Neural progenitor cell (in vitro differentiated cells): ENCODE data around the gene SNX10. TPM values are rescaled to one million over a fixed set of nuclear protein-coding genes. Genes with fewer than 3 reads are reported as not detected.

ENCODE experiments used
- DNase-seq: peaks from one replicate; pipeline ENCODE4 v3.0.0-alpha.2; 2016; ENCODE audit warnings: low spot score
- H2AFZ ChIP-seq: fragments of 200-600 bp; sonication (generic); replicated peaks from 2 replicates; pipeline ENCODE4 v1.6.1; 2016; ENCODE audit warnings: antibody characterized with exemption
- H3F3A ChIP-seq: fragments of 200-600 bp; sonication (generic); 2 replicates; pipeline ENCODE4 v1.6.1; 2016; ENCODE audit warnings: antibody characterized with exemption, low read depth
- H3K27ac ChIP-seq: fragments of 200-600 bp; sonication (generic); 2 replicates; pipeline ENCODE4 v1.5.1; 2016; ENCODE audit warnings: mild to moderate bottlenecking
- H3K27me3 ChIP-seq: fragments of 200-600 bp; sonication (generic); 2 replicates; pipeline ENCODE4 v1.6.1; 2016; ENCODE audit warnings: mild to moderate bottlenecking, moderate library complexity
- H3K36me3 ChIP-seq: fragments of 200-600 bp; sonication (generic); 2 replicates; pipeline ENCODE4 v1.5.1; 2016
- H3K4me1 ChIP-seq: fragments of 200-600 bp; sonication (generic); 2 replicates; pipeline ENCODE4 v1.6.1; 2016; ENCODE audit warnings: mixed run types
- H3K4me2 ChIP-seq: fragments of 200-600 bp; sonication (generic); 2 replicates; pipeline ENCODE4 v1.6.1; 2016
- H3K4me3 ChIP-seq: fragments of 200-600 bp; sonication (generic); 2 replicates; pipeline ENCODE4 v1.5.1; 2016
- H3K79me2 ChIP-seq: fragments of 200-600 bp; sonication (generic); 2 replicates; pipeline ENCODE4 v1.6.1; 2016; ENCODE audit warnings: low read depth
- H3K9ac ChIP-seq: fragments of 200-600 bp; sonication (generic); 2 replicates; pipeline ENCODE4 v1.6.1; 2016
- H3K9me3 ChIP-seq: fragments of 200-600 bp; sonication (generic); 2 replicates; pipeline ENCODE4 v1.5.1; 2016; ENCODE audit warnings: low read depth
- H4K20me1 ChIP-seq: fragments of 200-600 bp; sonication (generic); 2 replicates; pipeline ENCODE4 v1.6.1; 2016; ENCODE audit warnings: low read depth
- H3K27ac Mint-ChIP-seq: 3 replicates; pipeline ENCODE4 v1.8.0; 2021; ENCODE audit warnings: mixed read lengths
- H3K27me3 Mint-ChIP-seq: 2 replicates; pipeline ENCODE4 v1.8.0; 2022; ENCODE audit warnings: low read depth, mild to moderate bottlenecking, inconsistent platforms, moderate library complexity, mixed read lengths; ENCODE audit not compliant: insufficient read depth
- H3K36me3 Mint-ChIP-seq: 3 replicates; pipeline ENCODE4 v1.8.0; 2021; ENCODE audit warnings: mixed read lengths
- H3K4me1 Mint-ChIP-seq: 3 replicates; pipeline ENCODE4 v1.8.0; 2021; ENCODE audit warnings: mixed read lengths
- H3K4me3 Mint-ChIP-seq: 3 replicates; pipeline ENCODE4 v1.8.0; 2021; ENCODE audit warnings: mild to moderate bottlenecking, moderate library complexity, mixed read lengths
- H3K9me3 Mint-ChIP-seq: 3 replicates; pipeline ENCODE4 v1.8.0; 2020; ENCODE audit warnings: mixed read lengths
- CTCF ChIP-seq: fragments of 200-600 bp; sonication (generic); IDR thresholded peaks from 2 replicates; pipeline ENCODE4 v1.5.1; 2017; ENCODE audit warnings: antibody characterized with exemption, mild to moderate bottlenecking
- EZH2 ChIP-seq: fragments of 200-600 bp; sonication (generic); IDR thresholded peaks from 2 replicates; pipeline ENCODE4 v1.6.1; 2017; ENCODE audit warnings: antibody characterized with exemption, mild to moderate bottlenecking, moderate library complexity
- EZH2phosphoT487 ChIP-seq: fragments of 200-600 bp; sonication (generic); IDR thresholded peaks from 2 replicates; pipeline ENCODE4 v1.6.1; 2017; ENCODE audit warnings: antibody characterized with exemption
- total RNA-seq: library from RNA; depleted of rRNA; stranded (reverse); fragments of >200 nt; gene quantifications from 2 replicates; pipeline ENCODE4 v1.2.3, GENCODE V29; 2015; ENCODE audit warnings: low replicate concordance

The SNX10 gene
- total RNA-seq, 1 donor from 2014 or later, result 29.6 TPM

GRCh38 chr7:26387731-26388130, 96.1 kb downstream of the SNX10 start:
- Histone ChIP-seq H3K9ac (no peak overlapping the region), H2AFZ (peak overlapping the region; percentile 43), H3K36me3 (no peaks in the 10 kb centered on the region), H3K27me3 (no peaks in the 10 kb centered on the region), H3K27ac (no peak overlapping the region), H3K79me2 (no peaks in the 10 kb centered on the region), H3K4me3 (no peak overlapping the region), H3K9me3 (no peaks in the 10 kb centered on the region), H3K4me2 (no peak overlapping the region), H4K20me1 (no peaks in the 10 kb centered on the region), H3K4me1 (peaks cover 4% of the 10 kb centered on the region), H3F3A (no peaks in the 10 kb centered on the region)
- TF ChIP-seq EZH2, result no peak
- TF ChIP-seq CTCF, result no peak
- no peak for TF ChIP-seq EZH2phosphoT487
- Mint-ChIP-seq H3K4me3 (no peak overlapping the region), H3K36me3 (no peaks in the 10 kb centered on the region), H3K4me1 (peaks cover 31% of the 10 kb centered on the region), H3K9me3 (no peaks in the 10 kb centered on the region), H3K27me3 (no peaks in the 10 kb centered on the region), H3K27ac (no peak overlapping the region)
- DNase-seq, result no peak

- no peaks in the 10 kb centered on the region for H3K79me2 ChIP-seq
- H3K4me3 ChIP-seq, result no peak overlapping the region
- H3K9me3 Mint-ChIP-seq, result no peaks in the 10 kb centered on the region
- H3K4me1 Mint-ChIP-seq, result peaks cover 27% of the 10 kb centered on the region
- no peak overlapping the region for H3K4me3 Mint-ChIP-seq
- peaks cover 3% of the 10 kb centered on the region for H3K4me1 ChIP-seq
- H3K4me2 ChIP-seq, result no peak overlapping the region
- no peaks in the 10 kb centered on the region for H3F3A ChIP-seq
- H3K27me3 Mint-ChIP-seq, result no peaks in the 10 kb centered on the region
- H3K36me3 Mint-ChIP-seq, result no peaks in the 10 kb centered on the region
- no peak for DNase-seq
- no peaks in the 10 kb centered on the region for H3K36me3 ChIP-seq
- no peak overlapping the region for H3K27ac ChIP-seq
- H3K9ac ChIP-seq, result no peak overlapping the region
- no peaks in the 10 kb centered on the region for H3K27me3 ChIP-seq
- H2AFZ ChIP-seq, result peak overlapping the region; percentile 43
- H4K20me1 ChIP-seq, result no peaks in the 10 kb centered on the region
- no peaks in the 10 kb centered on the region for H3K9me3 ChIP-seq
- H3K27ac Mint-ChIP-seq, result peak overlapping the region; percentile 62
- TF ChIP-seq CTCF (no peak), EZH2phosphoT487 (no peak), EZH2 (no peak)
These were observed 96.6 kb downstream of the SNX10 start for GRCh38 chr7:26388256-26388655.

GRCh38 chr7:26390016-26390415, 98.4 kb downstream of the SNX10 start:
- Histone ChIP-seq H3K79me2 (no peaks in the 10 kb centered on the region), H3K9me3 (no peaks in the 10 kb centered on the region), H3K36me3 (no peaks in the 10 kb centered on the region), H3K4me2 (no peak overlapping the region), H3K4me1 (peaks cover 3% of the 10 kb centered on the region), H4K20me1 (no peaks in the 10 kb centered on the region), H2AFZ (no peak overlapping the region), H3K9ac (no peak overlapping the region), H3F3A (no peaks in the 10 kb centered on the region), H3K27ac (no peak overlapping the region), H3K27me3 (no peaks in the 10 kb centered on the region), H3K4me3 (no peak overlapping the region)
- DNase-seq, result peak; percentile 42
- Mint-ChIP-seq H3K9me3 (no peaks in the 10 kb centered on the region), H3K36me3 (no peaks in the 10 kb centered on the region), H3K4me1 (peaks cover 27% of the 10 kb centered on the region), H3K27me3 (no peaks in the 10 kb centered on the region), H3K27ac (no peak overlapping the region), H3K4me3 (no peak overlapping the region)
- TF ChIP-seq EZH2phosphoT487 (no peak), CTCF (no peak), EZH2 (no peak)
